ENCODE results near the gene SMIM35. TPM values are rescaled to one million over a fixed set of nuclear protein-coding genes. Genes with fewer than 3 reads are reported as not detected.
A peak's percentile ranks its signal among the peaks of the same experiment; 100 is the strongest.

The SMIM35 gene
- total and polyA plus RNA-seq, 4 donors = 0.15 TPM; not detected in 3

DNA sequence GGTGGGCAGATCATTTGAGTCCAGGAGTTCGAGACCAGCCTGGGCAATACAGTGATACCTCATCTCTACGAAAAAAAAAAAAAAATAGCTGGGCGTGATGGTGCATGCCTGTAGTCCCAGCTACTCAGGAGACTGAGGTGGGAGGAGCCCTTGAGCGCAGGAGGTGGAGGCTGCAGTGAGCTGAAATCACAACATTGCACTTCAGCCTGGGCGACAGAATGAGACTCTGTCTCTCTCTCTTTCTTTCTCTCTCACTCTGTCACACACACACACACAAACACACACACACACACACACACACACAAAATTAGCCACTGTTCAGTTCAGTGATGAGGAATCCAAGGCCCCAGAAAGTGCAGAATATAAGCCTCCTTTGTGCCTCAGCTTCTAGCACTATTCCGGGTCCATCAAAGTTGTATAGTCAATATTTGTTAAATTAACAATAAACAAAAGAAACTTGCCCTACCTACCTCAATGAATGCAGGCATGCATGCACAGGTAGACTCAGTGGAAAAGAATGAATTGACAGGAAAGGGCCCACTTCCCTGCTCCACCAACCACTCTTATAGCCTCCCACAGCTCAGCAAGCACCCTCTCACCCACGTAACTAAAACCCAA is 3.9 kb upstream of the SMIM35 start:
- Histone ChIP-seq H3K9me3 (ENCODE audit: control insufficient read depth, low read length) (peaks cover 8% of the 10 kb centered on the region), H3K4me3 (ENCODE audit: low read length in 2 of 2) (no peak overlapping the region), H3K4me1 (ENCODE audit: control insufficient read depth in 1 of 2, insufficient read depth in 2 of 2, low read length in 2 of 2) (no peaks in the 10 kb centered on the region), H3K36me3 (ENCODE audit: control insufficient read depth in 1 of 2, insufficient read depth in 2 of 2, low read length in 1 of 2) (no peaks in the 10 kb centered on the region), H3K27ac (ENCODE audit: low read depth in 1 of 2, low read length in 2 of 2) (no peak overlapping the region), H3K27me3 (ENCODE audit: control insufficient read depth in 1 of 2, insufficient read depth in 2 of 2, low read length in 1 of 2) (no peaks in the 10 kb centered on the region)
- ATAC-seq (ENCODE audit: low FRiP score) (no peak), DNase-seq (no peak)
- 56 to 62% methylated on average over 7 of the region's 7 CpGs for whole genome bisulfite sequencing, 2 donors
- intact Hi-C loops (cut with DNase I) = no loop called here

- Histone ChIP-seq H3K27me3 (ENCODE audit: control insufficient read depth in 1 of 2, insufficient read depth in 2 of 2, low read length in 1 of 2) (no peaks in the 10 kb centered on the region), H3K9me3 (ENCODE audit: control insufficient read depth, low read length) (peaks cover 8% of the 10 kb centered on the region), H3K27ac (ENCODE audit: low read depth in 1 of 2, low read length in 2 of 2) (no peak overlapping the region), H3K4me1 (ENCODE audit: control insufficient read depth in 1 of 2, insufficient read depth in 2 of 2, low read length in 2 of 2) (no peaks in the 10 kb centered on the region), H3K4me3 (ENCODE audit: low read length in 2 of 2) (no peak overlapping the region), H3K36me3 (ENCODE audit: control insufficient read depth in 1 of 2, insufficient read depth in 2 of 2, low read length in 1 of 2) (no peaks in the 10 kb centered on the region)
- WGBS, 2 donors = 52 to 58% methylated on average over 4 of the region's 4 CpGs
- DNase-seq (peak in 1 of 2 donors; percentile 79), ATAC-seq (ENCODE audit: low FRiP score) (peak; percentile 59)
- intact Hi-C loops (cut with DNase I) = no loop called here
These were observed 1.8 kb upstream of the SMIM35 start for GRCh38 chr11:118088531-118088930.

DNA sequence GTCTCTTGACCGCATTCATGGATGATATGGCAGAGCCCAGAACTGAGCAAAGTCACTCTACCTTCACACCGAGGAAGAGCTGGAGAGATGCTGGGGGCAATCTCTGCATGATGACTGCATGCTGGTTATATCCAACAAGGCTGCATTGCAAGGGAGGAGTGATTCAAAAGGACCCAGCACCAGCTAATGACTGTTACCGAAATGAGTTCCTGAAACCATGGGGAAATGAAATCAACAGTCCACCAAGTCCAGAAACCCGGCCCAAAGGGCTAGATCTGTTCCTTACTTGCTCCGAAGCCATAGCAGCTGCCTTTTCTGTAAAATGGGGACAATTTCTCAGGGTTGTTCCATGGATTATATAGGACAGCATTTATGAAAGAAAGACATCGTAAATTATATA is 1.2 kb upstream of the SMIM35 start:
- ATAC-seq (ENCODE audit: low FRiP score) = no peak
- H3K4me1 ChIP-seq (ENCODE audit: control insufficient read depth in 1 of 2, insufficient read depth in 2 of 2, low read length in 2 of 2) = no peaks in the 10 kb centered on the region
- intact Hi-C loops (cut with DNase I) = no loop called here
- no peaks in the 10 kb centered on the region for H3K36me3 ChIP-seq (ENCODE audit: control insufficient read depth in 1 of 2, insufficient read depth in 2 of 2, low read length in 1 of 2)
- peak in 1 of 2 donors; percentile 35 for DNase-seq
- H3K27me3 ChIP-seq (ENCODE audit: control insufficient read depth in 1 of 2, insufficient read depth in 2 of 2, low read length in 1 of 2) = no peaks in the 10 kb centered on the region
- no peak overlapping the region for H3K4me3 ChIP-seq (ENCODE audit: low read length in 2 of 2)
- H3K9me3 ChIP-seq (ENCODE audit: control insufficient read depth, low read length) = peaks cover 8% of the 10 kb centered on the region
- 91 to 92% methylated on average over 6 of the region's 6 CpGs for WGBS, 2 donors
- no peak overlapping the region for H3K27ac ChIP-seq (ENCODE audit: low read depth in 1 of 2, low read length in 2 of 2)

GRCh38 chr11:118084656-118085055 is 2.1 kb downstream of the SMIM35 start:
- intact Hi-C loops (cut with DNase I) = no loop called here
- H3K4me3 ChIP-seq (ENCODE audit: low read length in 2 of 2) = no peak overlapping the region
- no peaks in the 10 kb centered on the region for H3K4me1 ChIP-seq (ENCODE audit: control insufficient read depth in 1 of 2, insufficient read depth in 2 of 2, low read length in 2 of 2)
- H3K27ac ChIP-seq (ENCODE audit: low read depth in 1 of 2, low read length in 2 of 2) = no peak overlapping the region
- peaks cover 8% of the 10 kb centered on the region for H3K9me3 ChIP-seq (ENCODE audit: control insufficient read depth, low read length)
- no peaks in the 10 kb centered on the region for H3K27me3 ChIP-seq (ENCODE audit: control insufficient read depth in 1 of 2, insufficient read depth in 2 of 2, low read length in 1 of 2)
- H3K36me3 ChIP-seq (ENCODE audit: control insufficient read depth in 1 of 2, insufficient read depth in 2 of 2, low read length in 1 of 2) = no peaks in the 10 kb centered on the region
- no peak for ATAC-seq (ENCODE audit: low FRiP score)
- peak in 1 of 2 donors; percentile 30 for DNase-seq

- WGBS, 2 donors = 34 to 38% methylated on average over 4 of the region's 4 CpGs
- Histone ChIP-seq H3K27ac (ENCODE audit: low read depth in 1 of 2, low read length in 2 of 2) (no peak overlapping the region), H3K4me3 (ENCODE audit: low read length in 2 of 2) (no peak overlapping the region), H3K27me3 (ENCODE audit: control insufficient read depth in 1 of 2, insufficient read depth in 2 of 2, low read length in 1 of 2) (no peaks in the 10 kb centered on the region), H3K9me3 (ENCODE audit: control insufficient read depth, low read length) (peaks cover 8% of the 10 kb centered on the region), H3K4me1 (ENCODE audit: control insufficient read depth in 1 of 2, insufficient read depth in 2 of 2, low read length in 2 of 2) (no peaks in the 10 kb centered on the region), H3K36me3 (ENCODE audit: control insufficient read depth in 1 of 2, insufficient read depth in 2 of 2, low read length in 1 of 2) (no peaks in the 10 kb centered on the region)
- intact Hi-C loops (cut with DNase I) = no loop called here
- no peak for ATAC-seq (ENCODE audit: low FRiP score)
- DNase-seq = peak in 1 of 2 donors; percentile 34
These were observed 2.5 kb downstream of the SMIM35 start for GRCh38 chr11:118084247-118084646.

DNA sequence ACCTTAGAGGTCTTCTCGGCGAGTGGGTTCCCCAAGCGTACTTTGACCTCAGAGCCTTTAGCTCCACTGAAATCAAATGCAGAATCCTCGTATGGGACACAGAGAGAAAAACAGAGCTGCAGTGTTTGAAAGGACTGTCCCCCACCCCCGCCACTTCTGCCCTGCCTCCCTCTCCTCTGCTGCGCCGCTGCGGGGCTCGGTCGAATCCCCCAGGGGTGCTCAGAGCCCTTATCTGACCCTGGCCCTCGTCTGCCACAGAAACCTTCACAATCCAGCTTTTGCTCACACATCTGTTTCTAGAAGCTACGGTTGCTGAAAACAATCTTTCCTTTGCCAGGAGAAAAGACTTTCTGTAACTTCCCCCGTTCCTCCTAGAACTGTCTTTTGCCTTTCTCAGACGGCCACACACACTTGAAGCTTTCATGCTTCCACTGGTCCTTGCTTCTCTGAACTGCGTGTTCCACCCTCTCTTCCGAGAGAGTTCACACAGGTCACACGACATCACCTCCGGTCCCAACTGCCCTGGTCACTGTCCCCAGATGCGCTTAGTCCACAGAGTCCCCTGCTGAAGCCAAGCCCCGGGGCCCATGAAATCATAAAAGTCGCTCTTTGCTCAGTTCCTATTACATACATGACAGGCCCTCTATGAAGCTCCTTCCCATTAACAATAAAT is 3.7 kb downstream of the SMIM35 start:
- Histone ChIP-seq H3K9me3 (ENCODE audit: control insufficient read depth, low read length) (peaks cover 8% of the 10 kb centered on the region), H3K36me3 (ENCODE audit: control insufficient read depth in 1 of 2, insufficient read depth in 2 of 2, low read length in 1 of 2) (no peaks in the 10 kb centered on the region), H3K27ac (ENCODE audit: low read depth in 1 of 2, low read length in 2 of 2) (no peak overlapping the region), H3K4me1 (ENCODE audit: control insufficient read depth in 1 of 2, insufficient read depth in 2 of 2, low read length in 2 of 2) (no peaks in the 10 kb centered on the region), H3K27me3 (ENCODE audit: control insufficient read depth in 1 of 2, insufficient read depth in 2 of 2, low read length in 1 of 2) (no peaks in the 10 kb centered on the region), H3K4me3 (ENCODE audit: low read length in 2 of 2) (no peak overlapping the region)
- ATAC-seq (ENCODE audit: low FRiP score) (no peak), DNase-seq (peak in 1 of 2 donors; percentile 31)
- intact Hi-C loops (cut with DNase I) = no loop called here
- 47 to 48% methylated on average over 21 of the region's 21 CpGs for WGBS, 2 donors

DNA sequence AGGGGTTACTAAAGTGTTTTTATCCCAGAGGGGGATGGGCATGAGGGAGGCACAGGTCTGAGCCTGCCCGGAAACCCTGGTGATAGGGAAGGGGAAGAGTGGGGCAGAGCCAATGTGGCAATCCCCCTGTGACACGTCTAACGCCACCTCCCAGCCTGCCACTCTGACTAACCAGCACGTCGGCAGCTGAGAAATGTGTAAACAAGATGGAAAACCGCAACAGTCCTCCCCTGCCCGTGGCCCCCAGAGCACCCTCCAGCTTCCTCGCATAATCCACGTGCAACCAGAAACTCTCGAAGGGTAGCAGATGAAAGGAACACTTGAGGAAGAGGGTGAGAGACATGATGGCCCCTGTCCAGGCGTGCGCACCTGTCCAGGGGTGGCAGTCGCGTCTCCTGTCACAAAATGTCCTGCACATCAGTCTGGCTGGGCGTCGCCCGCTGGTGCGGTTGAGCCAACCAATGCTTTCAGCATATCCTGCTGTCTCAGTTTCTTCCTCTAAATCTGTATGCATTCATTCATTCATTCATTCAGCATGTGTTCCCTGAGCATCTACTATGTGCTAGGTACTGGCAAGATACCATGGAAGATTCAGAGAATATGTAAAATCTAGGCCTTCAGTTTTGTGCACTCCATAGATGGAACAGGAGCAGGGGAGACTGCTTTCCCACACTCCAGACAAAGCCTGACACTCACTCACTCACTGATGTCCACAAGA is 5.4 kb downstream of the SMIM35 start:
- Histone ChIP-seq H3K27me3 (ENCODE audit: control insufficient read depth in 1 of 2, insufficient read depth in 2 of 2, low read length in 1 of 2) (no peaks in the 10 kb centered on the region), H3K4me3 (ENCODE audit: low read length in 2 of 2) (no peak overlapping the region), H3K4me1 (ENCODE audit: control insufficient read depth in 1 of 2, insufficient read depth in 2 of 2, low read length in 2 of 2) (no peaks in the 10 kb centered on the region), H3K36me3 (ENCODE audit: control insufficient read depth in 1 of 2, insufficient read depth in 2 of 2, low read length in 1 of 2) (no peaks in the 10 kb centered on the region), H3K9me3 (ENCODE audit: control insufficient read depth, low read length) (no peaks in the 10 kb centered on the region), H3K27ac (ENCODE audit: low read depth in 1 of 2, low read length in 2 of 2) (no peak overlapping the region)
- WGBS, 2 donors = 70 to 81% methylated on average over 18 of the region's 18 CpGs
- DNase-seq (peak in 1 of 2 donors; percentile 43), ATAC-seq (ENCODE audit: low FRiP score) (no peak)
- intact Hi-C loops (cut with DNase I) = no loop called here

- Histone ChIP-seq H3K27ac (ENCODE audit: low read depth in 1 of 2, low read length in 2 of 2) (no peak overlapping the region), H3K36me3 (ENCODE audit: control insufficient read depth in 1 of 2, insufficient read depth in 2 of 2, low read length in 1 of 2) (no peaks in the 10 kb centered on the region), H3K4me1 (ENCODE audit: control insufficient read depth in 1 of 2, insufficient read depth in 2 of 2, low read length in 2 of 2) (no peaks in the 10 kb centered on the region), H3K4me3 (ENCODE audit: low read length in 2 of 2) (no peak overlapping the region), H3K9me3 (ENCODE audit: control insufficient read depth, low read length) (no peaks in the 10 kb centered on the region), H3K27me3 (ENCODE audit: control insufficient read depth in 1 of 2, insufficient read depth in 2 of 2, low read length in 1 of 2) (no peaks in the 10 kb centered on the region)
- 50 to 59% methylated on average over 5 of the region's 5 CpGs for WGBS, 2 donors
- DNase-seq = no peak
- intact Hi-C loops (cut with DNase I) = no loop called here
- no peak for ATAC-seq (ENCODE audit: low FRiP score)
These were observed 6.5 kb downstream of the SMIM35 start for GRCh38 chr11:118080296-118080695.

DNA sequence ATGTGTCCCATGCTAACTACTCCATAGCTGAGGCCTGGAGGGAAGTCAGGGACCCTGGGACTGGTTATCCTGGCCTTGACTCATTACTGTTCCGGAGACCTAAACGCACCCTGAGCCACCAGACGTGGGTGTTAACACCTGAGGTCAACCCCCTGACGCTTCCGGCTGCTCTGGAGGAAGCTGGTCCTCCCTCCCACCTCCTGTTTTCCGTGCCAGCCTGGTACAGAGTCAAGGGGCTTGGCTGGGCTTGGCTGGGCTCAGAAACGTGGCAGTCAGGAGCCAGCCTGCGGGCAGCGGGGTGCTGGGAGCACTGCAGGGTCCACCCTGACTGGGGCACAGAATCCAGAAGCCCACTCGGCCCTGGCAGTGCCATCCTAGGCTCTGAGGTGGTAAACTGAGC is 7.3 kb downstream of the SMIM35 start:
- Histone ChIP-seq H3K4me1 (ENCODE audit: control insufficient read depth in 1 of 2, insufficient read depth in 2 of 2, low read length in 2 of 2) (no peaks in the 10 kb centered on the region), H3K27me3 (ENCODE audit: control insufficient read depth in 1 of 2, insufficient read depth in 2 of 2, low read length in 1 of 2) (no peaks in the 10 kb centered on the region), H3K27ac (ENCODE audit: low read depth in 1 of 2, low read length in 2 of 2) (no peak overlapping the region), H3K4me3 (ENCODE audit: low read length in 2 of 2) (no peak overlapping the region), H3K9me3 (ENCODE audit: control insufficient read depth, low read length) (no peaks in the 10 kb centered on the region), H3K36me3 (ENCODE audit: control insufficient read depth in 1 of 2, insufficient read depth in 2 of 2, low read length in 1 of 2) (no peaks in the 10 kb centered on the region)
- no peak for ATAC-seq (ENCODE audit: low FRiP score)
- DNase-seq = peak in 1 of 2 donors; percentile 24
- 68 to 69% methylated on average over 10 of the region's 10 CpGs for WGBS, 2 donors
- intact Hi-C loops (cut with DNase I) = no loop called here

All from aorta (tissue), 5 donors.